WERI-Rb-1 (cell line): ENCODE results near the gene GMPR.

Source experiments
- DNase-seq: peaks from one replicate; pipeline ENCODE4 v3.0.0-alpha.2; 2020
- H3K27ac ChIP-seq: fragments of 250-450 bp; sonication (Bioruptor Pico); 2 replicates; pipeline ENCODE4 v1.5.1; 2020; ENCODE audit warnings: mild to moderate bottlenecking, moderate library complexity
- H3K27me3 ChIP-seq: fragments of 250-450 bp; sonication (Bioruptor Pico); 2 replicates; pipeline ENCODE4 v1.5.1; 2021; ENCODE audit warnings: mild to moderate bottlenecking, low read depth, moderate library complexity; ENCODE audit not compliant: insufficient read depth, severe bottlenecking
- H3K36me3 ChIP-seq: fragments of 250-450 bp; sonication (Bioruptor Pico); 2 replicates; pipeline ENCODE4 v1.5.1; 2020; ENCODE audit warnings: mild to moderate bottlenecking, moderate library complexity
- H3K4me3 ChIP-seq: 2 replicates; pipeline ENCODE4 v1.5.1; 2011; ENCODE audit warnings: low read depth, mild to moderate bottlenecking, control low read depth, low read length
- H3K9me3 ChIP-seq: fragments of 250-450 bp; sonication (Bioruptor Pico); 2 replicates; pipeline ENCODE4 v1.5.1; 2021; ENCODE audit warnings: mild to moderate bottlenecking, moderate library complexity; ENCODE audit not compliant: severe bottlenecking
- CTCF ChIP-seq: IDR thresholded peaks from 2 replicates; pipeline ENCODE4 v1.5.1; 2011; ENCODE audit warnings: low read depth, mild to moderate bottlenecking, control low read depth, inconsistent platforms, low read length

Gene GMPR

GRCh38 chr6:16271428-16271827 is 33.0 kb downstream of the GMPR start:
- no peaks in the 10 kb centered on the region for H3K27me3 ChIP-seq
- no peak for DNase-seq
- H3K9me3 ChIP-seq: no peaks in the 10 kb centered on the region
- no peak for TF ChIP-seq CTCF
- H3K36me3 ChIP-seq: no peaks in the 10 kb centered on the region
- H3K4me3 ChIP-seq: no peak overlapping the region
- no peak overlapping the region for H3K27ac ChIP-seq

- Histone ChIP-seq H3K36me3 (no peaks in the 10 kb centered on the region), H3K27ac (no peak overlapping the region), H3K4me3 (no peak overlapping the region), H3K9me3 (no peaks in the 10 kb centered on the region), H3K27me3 (no peaks in the 10 kb centered on the region)
- no peak for DNase-seq
- no peak for TF ChIP-seq CTCF
These were observed 33.8 kb downstream of the GMPR start for GRCh38 chr6:16272201-16272600.

- no peaks in the 10 kb centered on the region for H3K9me3 ChIP-seq
- no peak for DNase-seq
- no peaks in the 10 kb centered on the region for H3K36me3 ChIP-seq
- H3K4me3 ChIP-seq: no peak overlapping the region
- no peak overlapping the region for H3K27ac ChIP-seq
- H3K27me3 ChIP-seq: no peaks in the 10 kb centered on the region
- no peak for TF ChIP-seq CTCF
These were observed 34.9 kb downstream of the GMPR start for GRCh38 chr6:16273256-16273655.

- H3K27me3 ChIP-seq: no peaks in the 10 kb centered on the region
- no peak overlapping the region for H3K27ac ChIP-seq
- no peaks in the 10 kb centered on the region for H3K9me3 ChIP-seq
- H3K4me3 ChIP-seq: no peak overlapping the region
- TF ChIP-seq CTCF: no peak
- no peak for DNase-seq
- H3K36me3 ChIP-seq: no peaks in the 10 kb centered on the region
These were observed 36.1 kb downstream of the GMPR start for GRCh38 chr6:16274483-16274882.

- Histone ChIP-seq H3K27ac (no peak overlapping the region), H3K27me3 (no peaks in the 10 kb centered on the region), H3K36me3 (no peaks in the 10 kb centered on the region), H3K4me3 (no peak overlapping the region), H3K9me3 (no peaks in the 10 kb centered on the region)
- no peak for TF ChIP-seq CTCF
- no peak for DNase-seq
These were observed 36.6 kb downstream of the GMPR start for GRCh38 chr6:16274885-16275589.
